Measurements from ENCODE around the gene IFI27L2. TPM values are rescaled to one million over a fixed set of nuclear protein-coding genes. Genes with fewer than 3 reads are reported as not detected.

The IFI27L2 gene
- total and polyA plus RNA-seq, 2 experiments from 2014 or later = 91.5 to 95.1 TPM

DNA sequence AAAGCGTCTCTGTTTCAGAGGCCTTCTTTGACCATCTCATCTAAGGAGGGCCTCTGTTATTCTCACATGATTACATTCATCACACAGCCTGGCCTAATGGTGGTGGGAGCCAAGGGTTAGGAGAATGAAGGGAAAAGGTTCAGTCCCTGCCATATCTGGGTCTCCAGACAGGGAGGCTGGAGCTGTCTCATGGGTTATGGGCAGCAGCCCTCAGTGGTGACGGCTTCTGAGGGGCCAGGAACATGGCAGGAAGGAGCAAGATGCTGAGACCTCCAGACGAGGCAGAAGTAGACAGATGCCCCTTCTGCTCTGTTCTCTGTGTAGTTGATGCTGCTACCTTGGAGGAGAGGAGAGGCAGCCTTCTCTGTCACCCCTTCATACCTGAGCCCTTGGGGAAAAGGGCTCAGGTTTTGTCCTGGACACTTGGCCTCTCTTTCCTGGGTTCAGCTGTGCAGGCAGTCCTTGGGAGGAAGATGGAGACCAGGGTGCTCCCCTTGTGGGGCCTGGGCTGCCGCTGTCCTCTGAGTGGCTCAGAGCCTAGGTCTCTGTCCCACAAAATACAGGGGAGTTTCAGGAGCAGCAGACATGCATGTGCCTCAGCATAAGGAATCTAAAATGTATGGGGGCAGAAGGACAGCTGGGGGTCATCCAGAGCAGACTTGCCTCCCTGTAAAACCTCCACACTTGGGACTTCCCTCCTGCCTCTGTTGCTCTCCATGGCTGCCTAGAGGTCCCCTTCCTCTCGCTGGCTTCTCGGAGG lies 3.6 kb downstream of the IFI27L2 start:
- H3K4me2 ChIP-seq = no peak overlapping the region
- DNase-seq (ENCODE audit: low spot score) = no peak
- no peaks in the 10 kb centered on the region for H3K27me3 ChIP-seq
- H3K9me3 ChIP-seq (ENCODE audit: low read depth) = no peaks in the 10 kb centered on the region
- no peak for TF ChIP-seq EZH2 (IDR thresholded peaks at IDR 0.05; ENCODE audit: borderline replicate concordance)
- TF ChIP-seq, protein P1, sequence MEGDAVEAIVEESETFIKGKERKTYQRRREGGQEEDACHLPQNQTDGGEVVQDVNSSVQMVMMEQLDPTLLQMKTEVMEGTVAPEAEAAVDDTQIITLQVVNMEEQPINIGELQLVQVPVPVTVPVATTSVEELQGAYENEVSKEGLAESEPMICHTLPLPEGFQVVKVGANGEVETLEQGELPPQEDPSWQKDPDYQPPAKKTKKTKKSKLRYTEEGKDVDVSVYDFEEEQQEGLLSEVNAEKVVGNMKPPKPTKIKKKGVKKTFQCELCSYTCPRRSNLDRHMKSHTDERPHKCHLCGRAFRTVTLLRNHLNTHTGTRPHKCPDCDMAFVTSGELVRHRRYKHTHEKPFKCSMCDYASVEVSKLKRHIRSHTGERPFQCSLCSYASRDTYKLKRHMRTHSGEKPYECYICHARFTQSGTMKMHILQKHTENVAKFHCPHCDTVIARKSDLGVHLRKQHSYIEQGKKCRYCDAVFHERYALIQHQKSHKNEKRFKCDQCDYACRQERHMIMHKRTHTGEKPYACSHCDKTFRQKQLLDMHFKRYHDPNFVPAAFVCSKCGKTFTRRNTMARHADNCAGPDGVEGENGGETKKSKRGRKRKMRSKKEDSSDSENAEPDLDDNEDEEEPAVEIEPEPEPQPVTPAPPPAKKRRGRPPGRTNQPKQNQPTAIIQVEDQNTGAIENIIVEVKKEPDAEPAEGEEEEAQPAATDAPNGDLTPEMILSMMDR (IDR thresholded peaks at IDR 0.05; ENCODE audit: poor library complexity) = no peak
- TF ChIP-seq EZH2phosphoT487 (IDR thresholded peaks at IDR 0.05; ENCODE audit: low read depth, severe bottlenecking, unreplicated experiment) = no peak
- no peaks in the 10 kb centered on the region for H3K36me3 ChIP-seq (replicated peaks; ENCODE audit: insufficient read depth, low read depth)
- H3K79me2 ChIP-seq = no peaks in the 10 kb centered on the region
- no peaks in the 10 kb centered on the region for H3K9me2 ChIP-seq (replicated peaks; ENCODE audit: insufficient read depth)
- WGBS (ENCODE audit: low lambda C conversion rate, missing lambda C conversion rate) = 94% methylated on average over 6 of the region's 6 CpGs
- H3K4me3 ChIP-seq = no peak overlapping the region
- H4K20me1 ChIP-seq (ENCODE audit: insufficient read depth, poor library complexity, severe bottlenecking) = no peaks in the 10 kb centered on the region
- no peak overlapping the region for H2AFZ ChIP-seq
- no peak overlapping the region for H3K27ac ChIP-seq
- no peaks in the 10 kb centered on the region for H3K4me1 ChIP-seq (ENCODE audit: insufficient read depth)

DNA sequence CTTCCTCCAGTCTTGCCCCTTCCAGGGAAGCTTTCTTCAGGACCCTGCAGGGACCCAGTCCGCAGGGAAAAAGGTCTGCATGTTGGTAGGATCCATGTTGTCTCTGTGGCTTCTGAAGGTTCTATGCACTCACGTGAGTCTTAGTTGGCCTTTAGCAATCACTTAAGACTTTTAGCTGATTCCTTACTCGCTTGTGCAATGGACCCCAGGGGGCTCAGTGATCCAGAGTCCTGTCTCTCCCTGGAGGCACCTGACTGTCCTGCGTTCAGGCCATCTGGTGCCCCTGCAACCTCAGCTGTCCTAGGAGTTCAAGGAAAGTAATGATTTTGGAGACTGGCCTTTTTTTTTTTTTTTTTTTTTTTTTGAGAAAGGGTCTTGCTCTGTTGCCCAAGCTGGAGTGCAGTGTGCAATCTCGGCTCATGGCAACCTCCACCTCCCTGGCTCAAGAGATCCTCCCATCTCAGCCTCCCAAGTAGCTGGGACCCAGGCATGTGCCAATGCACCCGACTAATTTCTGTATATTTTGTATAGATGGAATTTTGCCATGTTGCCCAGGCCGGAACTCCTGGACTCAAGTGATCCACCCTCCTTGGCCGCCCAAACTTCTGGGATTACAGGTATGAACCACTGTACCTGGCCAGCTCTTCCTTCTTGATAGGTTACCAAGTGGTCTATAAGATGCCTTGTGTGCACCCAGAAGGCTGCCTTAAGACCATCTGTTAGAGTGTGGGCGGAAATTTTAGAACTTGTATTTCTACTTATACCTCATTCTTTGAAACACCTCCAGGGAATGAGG lies 4.6 kb downstream of the IFI27L2 start:
- Histone ChIP-seq H3K9me3 (ENCODE audit: low read depth) (no peaks in the 10 kb centered on the region), H2AFZ (no peak overlapping the region), H3K9me2 (replicated peaks; ENCODE audit: insufficient read depth) (no peaks in the 10 kb centered on the region), H3K27me3 (no peaks in the 10 kb centered on the region), H3K36me3 (replicated peaks; ENCODE audit: insufficient read depth, low read depth) (no peaks in the 10 kb centered on the region), H3K4me3 (no peak overlapping the region), H3K4me2 (no peak overlapping the region), H3K4me1 (ENCODE audit: insufficient read depth) (no peaks in the 10 kb centered on the region), H3K79me2 (no peaks in the 10 kb centered on the region), H4K20me1 (ENCODE audit: insufficient read depth, poor library complexity, severe bottlenecking) (no peaks in the 10 kb centered on the region), H3K27ac (no peak overlapping the region)
- no peak for DNase-seq (ENCODE audit: low spot score)
- TF ChIP-seq EZH2phosphoT487 (IDR thresholded peaks at IDR 0.05; ENCODE audit: low read depth, severe bottlenecking, unreplicated experiment) = no peak
- TF ChIP-seq, protein P1 (IDR thresholded peaks at IDR 0.05; ENCODE audit: poor library complexity) = no peak
- TF ChIP-seq EZH2 (IDR thresholded peaks at IDR 0.05; ENCODE audit: borderline replicate concordance) = no peak
- whole genome bisulfite sequencing (ENCODE audit: low lambda C conversion rate, missing lambda C conversion rate) = 85% methylated on average over 9 of the region's 9 CpGs

DNA sequence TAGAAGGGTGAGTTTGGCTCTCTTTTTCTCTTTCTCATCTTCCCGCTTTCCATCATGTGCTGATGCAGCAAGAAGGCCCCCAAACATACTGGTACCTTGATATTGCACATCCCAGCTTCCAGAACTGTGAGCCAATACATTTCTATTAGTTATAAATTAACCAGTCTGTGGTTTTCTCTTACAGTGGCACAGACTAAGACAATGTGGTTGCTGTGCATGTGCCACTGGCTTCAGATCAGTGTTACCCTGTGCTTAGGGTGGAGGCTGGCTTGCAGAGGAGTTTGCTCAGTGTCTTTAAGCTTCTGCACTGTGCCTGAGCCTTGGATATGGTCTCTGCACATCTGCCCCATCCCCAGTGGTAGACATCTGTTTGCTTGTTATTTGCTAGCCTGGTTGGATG lies 5.5 kb downstream of the IFI27L2 start:
- Histone ChIP-seq H3K4me3 (no peak overlapping the region), H3K4me1 (ENCODE audit: insufficient read depth) (no peaks in the 10 kb centered on the region), H3K27ac (no peak overlapping the region), H3K9me3 (ENCODE audit: low read depth) (no peaks in the 10 kb centered on the region), H3K36me3 (replicated peaks; ENCODE audit: insufficient read depth, low read depth) (no peaks in the 10 kb centered on the region), H3K4me2 (no peak overlapping the region), H3K79me2 (no peaks in the 10 kb centered on the region), H3K9me2 (replicated peaks; ENCODE audit: insufficient read depth) (no peaks in the 10 kb centered on the region), H3K27me3 (no peaks in the 10 kb centered on the region), H4K20me1 (ENCODE audit: insufficient read depth, poor library complexity, severe bottlenecking) (no peaks in the 10 kb centered on the region), H2AFZ (no peak overlapping the region)
- 89% methylated on average over 1 of the region's 1 CpG for WGBS (ENCODE audit: low lambda C conversion rate, missing lambda C conversion rate)
- DNase-seq (ENCODE audit: low spot score) = no peak
- TF ChIP-seq EZH2phosphoT487 (IDR thresholded peaks at IDR 0.05; ENCODE audit: low read depth, severe bottlenecking, unreplicated experiment) (no peak), EZH2 (IDR thresholded peaks at IDR 0.05; ENCODE audit: borderline replicate concordance) (no peak)
- TF ChIP-seq, protein P1 (IDR thresholded peaks at IDR 0.05; ENCODE audit: poor library complexity) = no peak
